Measurements from ENCODE around the gene ATP6V1G1.
"Not testable (repeated sequence)": the region's sequence is repeated elsewhere in the genome, so short reads cannot be mapped to it uniquely, and the experiment has no call there.

Gene ATP6V1G1

GRCh38 chr9:114580609-114581193, 6.9 kb upstream of the ATP6V1G1 start:
- DNase-seq, result no peak

DNA sequence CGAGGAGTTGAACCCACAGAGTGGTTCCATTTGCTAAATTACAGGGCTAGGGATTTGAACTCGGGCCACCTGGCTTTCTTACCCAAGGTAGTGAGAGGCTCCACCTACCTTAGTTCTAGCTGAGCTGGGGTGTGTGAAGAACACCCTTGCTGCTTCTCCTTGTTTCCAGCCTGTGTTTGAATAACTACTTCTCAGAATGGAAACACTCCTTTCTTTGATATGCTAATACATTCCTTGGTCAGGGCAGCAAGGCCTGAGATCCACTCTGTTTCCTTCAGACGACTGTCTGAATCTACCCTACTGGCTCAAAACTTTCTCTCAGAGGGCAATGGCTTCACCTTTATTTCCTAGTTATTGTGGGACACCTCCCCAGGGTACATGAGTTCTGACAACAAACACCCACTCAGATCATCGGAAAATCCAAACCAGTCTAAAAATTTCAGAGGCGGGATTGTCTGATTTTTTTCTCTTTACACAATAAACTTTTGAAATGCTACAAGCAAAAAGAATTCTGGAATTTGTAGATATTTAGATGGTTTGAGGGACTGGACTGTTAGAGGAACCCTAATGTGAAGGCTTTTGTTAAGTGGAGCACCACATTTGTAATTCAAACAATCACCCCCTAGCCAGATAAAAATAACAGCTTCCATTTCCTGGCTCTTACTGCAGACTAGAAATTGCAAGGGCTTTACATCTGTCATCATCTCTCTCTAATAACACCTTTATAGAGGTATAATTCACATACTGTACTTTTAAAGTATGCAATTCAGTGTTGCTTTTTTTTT, 4.0 kb upstream of the ATP6V1G1 start:
- no peak for DNase-seq

- DNase-seq, result peak; percentile 12
Observed at GRCh38 chr9:114588210-114588609, 641 bp downstream of the ATP6V1G1 start.

DNA sequence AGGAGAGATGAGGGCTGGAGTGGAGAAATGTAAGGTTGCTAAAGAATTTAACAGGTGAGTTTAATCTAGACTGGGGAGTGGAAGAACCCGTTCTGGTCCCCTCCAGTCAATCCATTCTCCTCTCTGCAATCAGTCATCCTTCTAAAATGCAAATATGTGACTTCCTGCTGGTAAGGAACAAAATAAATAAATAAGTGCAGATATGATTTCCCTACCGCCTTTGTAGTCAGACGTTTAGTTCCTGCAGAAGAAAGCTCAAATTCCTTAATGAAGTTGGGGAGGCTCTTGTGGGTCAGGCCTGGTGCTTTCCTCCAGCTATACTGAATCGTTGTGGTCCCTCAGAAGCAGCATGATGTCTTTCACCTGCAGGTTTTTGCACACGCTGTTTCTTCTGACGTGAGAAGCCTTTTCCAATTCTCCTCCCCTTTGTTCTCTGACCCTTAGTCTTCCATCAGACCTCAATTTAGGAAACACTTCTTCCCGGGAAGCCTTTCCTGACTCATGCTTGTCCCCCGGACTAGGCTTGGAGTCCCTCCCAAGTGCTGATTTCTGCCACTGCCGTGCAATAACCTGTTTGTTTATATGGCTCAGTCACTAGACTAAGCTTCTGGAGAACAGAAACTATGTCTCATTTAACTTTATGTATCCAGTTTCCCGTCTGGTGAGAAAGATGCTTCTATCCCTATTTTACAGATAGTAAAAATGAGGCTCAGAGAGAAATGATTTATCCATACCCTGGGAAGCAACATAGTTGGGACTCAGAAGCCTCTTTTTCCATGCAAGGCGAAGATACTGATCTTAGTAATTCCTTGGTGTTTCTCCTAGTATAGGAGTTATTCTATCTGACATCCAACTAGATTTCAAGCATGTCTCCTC, 1.3 kb downstream of the ATP6V1G1 start:
- no peak for DNase-seq

DNA sequence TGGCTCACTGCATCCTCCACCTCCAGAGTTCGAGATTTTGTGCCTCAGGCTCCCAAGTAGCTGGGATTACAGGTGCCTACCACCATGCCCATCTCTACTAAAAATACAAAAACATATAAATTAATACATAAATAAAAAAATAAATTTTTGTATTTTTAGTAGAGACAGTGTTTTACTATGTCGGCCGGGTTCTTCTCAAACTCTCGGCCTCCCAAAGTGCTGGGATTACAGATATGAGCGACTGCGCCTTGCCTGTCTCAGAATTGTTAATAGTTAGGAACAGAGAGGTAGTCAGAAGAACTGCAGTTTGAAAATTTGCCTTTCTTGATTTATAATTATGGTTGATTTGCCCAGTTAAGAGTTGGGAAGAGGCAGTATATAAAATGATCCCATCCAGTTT, 2.8 kb downstream of the ATP6V1G1 start:
- no peak for DNase-seq

DNA sequence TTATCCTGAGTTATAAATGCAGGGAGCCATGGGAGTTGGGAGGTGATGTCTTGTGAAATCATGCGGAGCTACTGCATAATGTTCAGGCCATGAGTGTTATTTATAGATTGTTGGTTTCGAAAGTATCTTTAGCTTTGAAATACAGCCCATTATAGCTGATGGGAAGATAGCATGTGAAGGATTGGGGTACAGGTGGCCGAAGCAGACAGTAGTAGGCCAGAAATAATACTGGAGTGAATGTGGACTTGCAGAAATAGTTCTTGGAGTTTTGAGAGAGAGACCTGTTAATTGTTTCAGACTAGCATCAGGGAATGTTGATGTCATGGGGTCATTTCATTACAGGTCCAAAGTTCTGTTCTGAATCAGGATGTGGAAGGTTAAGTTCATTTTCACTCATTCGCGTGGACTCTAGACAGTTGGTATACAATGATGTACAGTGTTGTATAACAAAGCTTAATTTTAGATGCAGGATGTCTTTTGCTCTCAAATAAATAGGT, 3.8 kb downstream of the ATP6V1G1 start:
- DNase-seq, result no peak

DNA sequence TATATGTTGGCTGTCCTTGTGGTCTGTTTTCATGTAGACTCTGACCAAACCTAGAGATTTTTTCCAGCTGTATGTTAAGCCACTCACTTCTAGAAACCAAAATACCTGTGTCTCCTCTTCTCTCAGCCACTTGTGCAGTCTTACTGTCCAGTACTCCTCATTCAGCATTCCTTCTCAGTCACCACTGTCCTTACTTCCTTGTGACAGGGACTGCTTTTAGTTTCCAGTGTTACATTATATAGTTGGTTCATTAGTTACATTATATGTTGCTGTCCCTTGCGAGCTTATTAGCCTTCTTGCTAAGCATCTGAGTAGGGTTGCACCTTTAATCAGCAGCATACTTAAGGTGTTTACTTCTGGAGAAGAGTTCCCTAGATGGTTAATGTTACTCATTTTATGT, 4.3 kb downstream of the ATP6V1G1 start:
- DNase-seq, result no peak

DNA sequence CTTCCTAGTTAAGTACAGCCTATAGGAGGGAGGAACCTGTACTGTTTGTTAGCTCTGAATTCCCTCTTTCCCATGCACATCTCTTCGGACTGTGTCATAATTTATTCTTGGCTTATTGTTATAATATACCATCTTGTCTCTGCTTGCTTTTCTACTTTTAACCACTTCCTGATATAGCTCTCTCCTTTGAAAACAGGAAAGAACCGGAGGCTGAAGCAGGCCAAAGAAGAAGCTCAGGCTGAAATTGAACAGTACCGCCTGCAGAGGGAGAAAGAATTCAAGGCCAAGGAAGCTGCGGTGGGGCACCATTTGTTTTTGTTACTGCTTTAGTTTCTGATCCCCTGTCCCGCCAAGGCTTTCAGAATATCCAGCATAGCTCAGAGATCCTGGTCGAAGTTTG, 4.8 kb downstream of the ATP6V1G1 start:
- DNase-seq, result peak; percentile 44

DNA sequence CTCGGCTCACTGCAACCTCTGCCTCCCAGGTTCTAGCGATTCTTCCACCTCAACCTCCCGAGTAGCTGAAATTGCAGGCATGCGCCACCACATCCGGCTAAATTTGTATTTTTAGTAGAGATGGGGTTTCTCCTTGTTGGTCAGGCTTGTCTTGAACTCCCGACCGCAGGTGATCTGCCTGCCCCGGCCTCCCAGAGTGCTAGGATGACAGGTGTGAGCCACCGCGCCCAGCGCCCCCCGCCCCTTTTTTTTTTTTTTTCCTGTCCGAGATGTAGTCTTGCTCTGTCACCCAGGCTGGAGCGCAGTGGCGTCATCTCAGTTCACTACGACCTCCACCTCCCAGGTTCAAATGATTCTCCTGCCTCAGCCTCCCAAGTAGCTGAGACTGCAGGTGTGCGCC, 6.6 kb downstream of the ATP6V1G1 start:
- no peak for DNase-seq

DNA sequence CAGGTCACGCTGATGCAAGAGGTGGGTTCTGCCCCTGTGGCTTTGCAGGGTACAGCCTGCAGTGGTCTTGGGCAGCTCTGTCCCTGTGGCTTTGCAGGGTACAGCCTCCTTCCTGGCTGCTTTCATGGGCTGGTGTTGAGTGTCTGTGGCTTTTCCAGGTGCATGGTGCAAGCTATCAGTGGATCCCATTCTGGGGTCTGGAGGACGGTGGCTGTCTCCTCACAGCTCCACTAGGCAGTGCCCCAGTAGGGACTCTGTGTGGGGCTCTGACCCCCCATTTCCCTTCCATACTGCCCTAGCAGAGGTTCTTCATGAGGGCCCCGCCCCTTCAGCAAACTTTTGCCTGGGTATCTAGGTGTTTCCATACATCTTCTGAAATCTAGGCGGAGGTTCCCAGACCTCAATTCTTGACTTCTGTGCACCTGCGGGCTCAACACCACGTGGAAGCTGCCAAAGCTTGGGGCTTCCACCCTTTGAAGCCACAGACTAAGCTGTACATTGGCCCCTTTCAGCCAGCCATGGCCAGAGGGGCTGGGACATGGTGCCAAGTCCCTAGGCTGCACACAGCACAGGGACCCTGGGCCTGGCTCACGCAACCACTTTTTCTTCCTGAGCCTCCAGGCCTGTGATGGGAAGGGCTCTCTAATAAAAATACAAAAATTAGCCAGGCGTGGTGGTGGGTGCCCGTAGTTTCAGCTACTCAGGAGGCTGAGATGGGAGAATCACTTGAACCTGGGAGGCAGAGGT, 13.1 kb downstream of the ATP6V1G1 start:
- DNase-seq, result not testable (repeated sequence)

GRCh38 chr9:114601787-114602186, 14.2 kb downstream of the ATP6V1G1 start:
- not testable (repeated sequence) for DNase-seq

- no peak for DNase-seq
Observed at GRCh38 chr9:114602620-114603019, 15.1 kb downstream of the ATP6V1G1 start.

DNA sequence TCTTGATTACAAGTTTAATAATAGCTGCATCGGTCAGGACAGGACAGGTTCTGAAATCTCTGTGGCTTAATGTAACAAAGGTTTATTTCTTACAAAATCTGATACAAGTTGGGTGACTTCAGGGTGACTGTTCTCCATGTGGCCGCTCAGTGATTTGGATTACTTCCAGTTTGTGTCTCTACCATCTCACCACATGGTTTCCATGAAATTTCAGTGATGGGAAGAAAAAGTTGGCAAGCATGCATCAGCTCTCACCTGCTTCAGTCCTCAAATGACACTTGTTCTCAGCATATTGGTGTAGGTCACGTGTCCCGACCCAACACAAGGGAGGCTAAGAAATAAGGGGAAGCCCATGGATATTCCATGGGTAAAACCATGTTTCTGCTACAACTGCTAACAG, 15.7 kb downstream of the ATP6V1G1 start:
- no peak for DNase-seq

- DNase-seq, result no peak
Observed at GRCh38 chr9:114604989-114605388, 17.4 kb downstream of the ATP6V1G1 start.

DNA sequence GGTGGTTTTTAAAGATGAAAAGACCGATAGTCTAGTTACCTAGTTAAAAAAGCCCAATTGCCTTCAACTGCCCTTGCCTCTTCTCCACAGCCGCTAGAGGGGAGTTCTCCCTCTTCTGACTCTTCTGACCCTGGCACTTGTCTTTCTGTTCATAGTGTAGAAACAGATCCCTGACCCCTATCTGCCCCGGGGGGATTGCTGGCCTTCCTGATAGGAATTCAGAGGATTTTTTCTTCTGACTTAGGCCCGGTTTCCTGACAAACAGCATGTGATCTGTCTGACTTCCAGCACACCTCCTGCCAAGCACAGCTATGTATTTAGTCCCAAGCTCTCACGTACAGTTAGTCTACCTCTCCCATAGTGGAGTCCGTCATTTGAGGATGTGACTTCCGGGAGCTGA, 18.5 kb downstream of the ATP6V1G1 start:
- no peak for DNase-seq

DNA sequence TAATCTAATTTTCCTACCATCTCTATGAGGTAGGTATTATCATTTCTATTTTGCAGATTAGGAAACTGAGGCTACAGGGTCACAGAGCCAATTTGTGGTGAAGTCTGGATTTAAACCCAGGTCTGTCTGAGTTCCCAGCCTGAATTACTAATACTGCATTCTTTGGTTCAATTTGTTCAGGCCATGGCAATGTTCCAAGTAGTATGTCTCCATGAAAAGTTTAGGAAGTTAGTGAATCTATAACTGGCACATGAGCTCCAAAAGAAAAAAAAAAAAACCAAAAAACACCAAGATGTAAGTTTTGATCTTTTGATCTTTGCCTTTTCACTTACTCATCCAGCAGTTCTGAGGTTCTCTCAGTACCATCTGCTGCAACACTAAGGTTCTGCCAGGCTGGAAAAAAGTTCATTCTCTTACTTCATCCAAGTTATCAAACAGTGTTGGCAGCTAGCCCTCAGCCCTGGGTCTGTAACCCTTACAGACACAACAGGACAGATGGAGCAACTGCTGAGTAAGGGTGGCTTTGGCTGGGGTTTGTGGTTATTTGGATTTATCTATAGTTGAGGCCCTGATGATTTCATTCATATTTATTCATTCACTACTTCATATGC, 19.1 kb downstream of the ATP6V1G1 start:
- DNase-seq, result no peak

- no peak for DNase-seq
Observed at GRCh38 chr9:114607671-114608524, 20.3 kb downstream of the ATP6V1G1 start.

- no peak for DNase-seq
Observed at GRCh38 chr9:114608525-114608796, 20.9 kb downstream of the ATP6V1G1 start.

- peak; percentile 43 for DNase-seq
Observed at GRCh38 chr9:114611516-114612271, 24.1 kb downstream of the ATP6V1G1 start.

GRCh38 chr9:114612272-114612923, 24.8 kb downstream of the ATP6V1G1 start:
- no peak for DNase-seq
